Mucosa of rectum (tissue), 2 donors: ENCODE measurements around the gene PCARE.

Source experiments
- H3K27ac ChIP-seq, 2 donors: one replicate each; pipeline ENCODE4 v1.7.0; 2013; ENCODE audit warnings: inconsistent platforms in 2 of 2, low read depth in 2 of 2, low read length in 2 of 2
- H3K27me3 ChIP-seq, 2 donors: one replicate each; pipeline ENCODE4 v1.7.0; 2013; ENCODE audit warnings: low read length in 2 of 2; ENCODE audit not compliant: control insufficient read depth in 2 of 2, insufficient read depth in 2 of 2
- H3K36me3 ChIP-seq, 2 donors: one replicate each; pipeline ENCODE4 v1.7.0; 2013; ENCODE audit warnings: low read length in 2 of 2; ENCODE audit not compliant: control insufficient read depth in 2 of 2, insufficient read depth in 2 of 2
- H3K4me1 ChIP-seq, 2 donors: one replicate each; pipeline ENCODE4 v1.7.0; 2013; ENCODE audit warnings: low read length in 2 of 2, mild to moderate bottlenecking in 1 of 2; ENCODE audit not compliant: control insufficient read depth in 2 of 2, insufficient read depth in 2 of 2
- H3K4me3 ChIP-seq, 2 donors: one replicate each; pipeline ENCODE4 v1.7.0; 2013; ENCODE audit warnings: low read length in 2 of 2
- H3K9ac ChIP-seq, 2 donors: one replicate each; pipeline ENCODE4 v1.7.0; 2013; ENCODE audit warnings: low read length in 2 of 2, low read depth in 1 of 2, mild to moderate bottlenecking in 1 of 2
- H3K9me3 ChIP-seq, 2 donors: one replicate each; pipeline ENCODE4 v1.7.0; 2013; ENCODE audit warnings: low read length in 2 of 2; ENCODE audit not compliant: control insufficient read depth in 2 of 2
- donor health status: healthy.
- donor health status: Normal muscosa, but diverticular disease.

PCARE gene

DNA sequence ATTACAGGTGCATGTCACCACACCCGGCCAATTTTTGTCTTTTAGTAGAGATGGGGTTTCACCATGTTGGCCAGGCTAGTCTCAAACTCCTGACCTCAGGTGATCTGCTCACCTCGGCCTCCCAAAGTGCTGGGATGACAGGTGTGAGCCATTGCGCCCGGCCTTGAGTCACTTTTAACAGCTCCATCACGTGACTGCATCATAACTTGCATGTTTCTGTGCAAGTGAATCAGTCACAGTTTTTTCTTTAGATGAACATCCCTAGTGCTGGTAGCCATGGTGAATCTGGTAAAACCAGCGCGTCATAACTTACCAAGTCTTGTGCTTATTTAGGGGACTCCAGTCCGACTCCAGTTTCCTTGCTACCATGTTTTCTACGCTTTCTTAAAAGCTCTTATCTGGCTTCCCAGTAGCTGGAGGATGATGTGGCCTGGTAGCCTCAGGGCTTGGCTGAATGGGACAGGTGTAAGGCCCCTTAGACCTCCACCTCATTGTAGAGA is 33.1 kb downstream of the PCARE start:
- no peak overlapping the region for H3K4me3 ChIP-seq
- H3K9ac ChIP-seq: no peak overlapping the region
- H3K27me3 ChIP-seq: no peaks in the 10 kb centered on the region
- no peaks in the 10 kb centered on the region for H3K4me1 ChIP-seq
- no peak overlapping the region for H3K27ac ChIP-seq
- no peaks in the 10 kb centered on the region for H3K36me3 ChIP-seq
- H3K9me3 ChIP-seq: no peaks in the 10 kb centered on the region

DNA sequence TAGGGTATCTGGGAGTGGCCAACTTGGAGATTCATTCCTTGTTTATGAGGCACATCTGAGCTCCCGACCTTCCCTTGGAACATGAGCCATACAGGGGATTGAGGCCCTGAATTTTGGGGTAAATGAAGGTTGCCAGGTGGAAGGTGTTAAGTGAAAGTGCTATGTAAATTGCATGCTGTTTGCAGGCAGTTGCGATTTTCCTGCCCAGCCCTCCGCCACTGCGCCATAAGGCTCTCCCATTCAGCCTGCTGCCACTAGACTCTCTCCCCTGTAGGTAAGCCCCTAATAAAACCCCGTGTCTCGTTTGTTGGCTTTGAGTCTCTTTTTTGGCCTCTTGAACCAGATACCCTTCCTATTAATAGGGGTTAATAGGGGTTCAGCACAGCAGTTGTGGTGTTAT is 33.8 kb downstream of the PCARE start:
- Histone ChIP-seq H3K4me1 (no peaks in the 10 kb centered on the region), H3K27me3 (no peaks in the 10 kb centered on the region), H3K9ac (no peak overlapping the region), H3K9me3 (no peaks in the 10 kb centered on the region), H3K4me3 (no peak overlapping the region), H3K27ac (no peak overlapping the region), H3K36me3 (no peaks in the 10 kb centered on the region)

DNA sequence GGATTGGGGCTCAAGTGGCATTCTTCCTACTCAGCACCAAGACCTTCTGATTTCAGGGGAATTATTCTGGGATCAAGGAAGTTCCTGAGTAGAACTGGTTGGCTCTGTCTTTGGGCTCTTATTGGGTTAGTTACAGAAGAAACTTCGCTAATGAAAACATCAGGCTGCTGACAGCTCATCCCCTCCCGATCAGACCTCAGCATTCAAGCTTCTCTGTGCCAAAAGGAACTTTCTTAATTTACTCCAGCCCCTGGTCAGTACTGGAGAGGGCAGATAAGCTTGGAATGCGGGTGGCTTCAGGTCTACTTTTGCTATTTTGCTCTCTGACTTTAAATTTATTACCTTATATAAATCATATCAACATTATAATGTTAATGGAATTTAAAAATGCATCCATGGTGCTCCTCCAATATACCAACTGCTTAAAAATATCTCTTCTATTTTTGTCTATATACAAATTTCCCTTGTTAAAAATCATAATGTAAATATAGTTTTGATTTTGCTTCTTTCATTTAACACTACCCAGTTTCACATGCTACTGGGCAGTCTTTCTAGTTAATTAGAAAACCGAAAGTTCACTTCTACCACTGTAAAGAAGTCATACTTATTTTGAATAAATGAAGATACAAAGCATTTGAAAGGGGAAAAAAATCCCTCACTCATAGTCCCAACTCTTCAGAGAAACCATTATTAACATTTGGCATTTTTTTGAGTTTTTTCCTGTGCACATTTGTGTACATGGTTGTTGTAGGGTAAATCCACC is 34.4 kb downstream of the PCARE start:
- Histone ChIP-seq H3K4me3 (no peak overlapping the region), H3K27ac (no peak overlapping the region), H3K9me3 (no peaks in the 10 kb centered on the region), H3K9ac (no peak overlapping the region), H3K36me3 (no peaks in the 10 kb centered on the region), H3K27me3 (no peaks in the 10 kb centered on the region), H3K4me1 (no peaks in the 10 kb centered on the region)

- no peaks in the 10 kb centered on the region for H3K4me1 ChIP-seq
- no peak overlapping the region for H3K9ac ChIP-seq
- no peaks in the 10 kb centered on the region for H3K9me3 ChIP-seq
- no peaks in the 10 kb centered on the region for H3K36me3 ChIP-seq
- no peaks in the 10 kb centered on the region for H3K27me3 ChIP-seq
- no peak overlapping the region for H3K4me3 ChIP-seq
- no peak overlapping the region for H3K27ac ChIP-seq
Observed at GRCh38 chr2:29035016-29035745, 39.1 kb downstream of the PCARE start.

DNA sequence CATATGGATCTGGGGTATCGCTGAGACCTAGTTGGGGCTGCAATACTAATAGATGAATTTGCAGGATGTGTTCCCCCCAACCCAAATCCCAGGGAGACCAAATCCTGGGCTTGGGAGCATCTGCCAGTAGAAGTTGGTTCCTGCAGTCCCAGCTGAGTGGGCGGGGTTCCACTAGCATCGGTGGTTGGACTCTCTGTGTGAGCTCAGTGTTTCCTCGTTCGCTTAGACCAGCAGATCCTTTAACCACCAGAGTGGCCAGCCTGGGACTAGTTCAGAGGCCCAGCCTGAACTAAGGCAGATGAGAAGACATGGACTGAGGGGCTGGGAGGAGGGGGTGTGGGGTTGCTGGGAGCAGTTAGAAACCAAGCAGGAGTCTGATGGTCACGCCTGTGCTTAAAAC is 40.7 kb downstream of the PCARE start:
- Histone ChIP-seq H3K27me3 (no peaks in the 10 kb centered on the region), H3K27ac (no peak overlapping the region), H3K4me1 (no peaks in the 10 kb centered on the region), H3K9ac (no peak overlapping the region), H3K9me3 (no peaks in the 10 kb centered on the region), H3K36me3 (no peaks in the 10 kb centered on the region), H3K4me3 (no peak overlapping the region)

GRCh38 chr2:29033172-29033571 is 41.2 kb downstream of the PCARE start:
- no peak overlapping the region for H3K9ac ChIP-seq

GRCh38 chr2:29032189-29032588 is 42.1 kb downstream of the PCARE start:
- no peak overlapping the region for H3K27ac ChIP-seq
- no peaks in the 10 kb centered on the region for H3K27me3 ChIP-seq
- no peak overlapping the region for H3K9ac ChIP-seq
- H3K36me3 ChIP-seq: no peaks in the 10 kb centered on the region
- no peaks in the 10 kb centered on the region for H3K4me1 ChIP-seq
- H3K9me3 ChIP-seq: no peaks in the 10 kb centered on the region
- no peak overlapping the region for H3K4me3 ChIP-seq

More at GRCh38 chr2:29033172-29033571, 41.2 kb downstream of the PCARE start:
- Histone ChIP-seq H3K36me3 (no peaks in the 10 kb centered on the region), H3K4me1 (no peaks in the 10 kb centered on the region), H3K4me3 (no peak overlapping the region), H3K9me3 (no peaks in the 10 kb centered on the region), H3K27ac (no peak overlapping the region), H3K27me3 (no peaks in the 10 kb centered on the region)

- H3K27me3 ChIP-seq: no peaks in the 10 kb centered on the region
- no peaks in the 10 kb centered on the region for H3K9me3 ChIP-seq
- no peak overlapping the region for H3K4me3 ChIP-seq
- H3K9ac ChIP-seq: no peak overlapping the region
- no peak overlapping the region for H3K27ac ChIP-seq
- H3K4me1 ChIP-seq: no peaks in the 10 kb centered on the region
- no peaks in the 10 kb centered on the region for H3K36me3 ChIP-seq
Observed at GRCh38 chr2:29031046-29031445, 43.3 kb downstream of the PCARE start.

DNA sequence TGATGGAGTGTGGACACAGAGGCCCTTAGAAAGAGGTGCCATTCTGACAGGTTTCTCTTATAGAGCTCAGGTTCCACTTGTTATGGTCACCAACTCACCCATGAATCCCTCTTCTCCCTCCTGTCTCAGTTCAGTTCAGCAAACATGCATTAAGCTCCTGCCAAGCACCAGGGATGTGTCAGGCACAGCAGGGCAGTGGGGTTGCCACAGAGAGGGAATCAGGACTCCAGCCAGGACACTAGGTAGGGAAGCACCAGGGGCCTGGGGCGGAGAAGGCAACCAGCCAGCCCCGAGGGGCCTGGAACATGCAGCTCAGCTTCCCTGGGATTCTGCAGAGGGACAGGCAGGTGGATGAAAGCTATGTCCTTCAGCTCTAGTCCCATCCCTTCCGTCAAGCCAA is 48.6 kb downstream of the PCARE start:
- H3K9ac ChIP-seq: no peak overlapping the region
- H3K4me1 ChIP-seq: no peaks in the 10 kb centered on the region
- no peaks in the 10 kb centered on the region for H3K9me3 ChIP-seq
- no peak overlapping the region for H3K4me3 ChIP-seq
- no peaks in the 10 kb centered on the region for H3K27me3 ChIP-seq
- H3K27ac ChIP-seq: no peak overlapping the region
- no peaks in the 10 kb centered on the region for H3K36me3 ChIP-seq

DNA sequence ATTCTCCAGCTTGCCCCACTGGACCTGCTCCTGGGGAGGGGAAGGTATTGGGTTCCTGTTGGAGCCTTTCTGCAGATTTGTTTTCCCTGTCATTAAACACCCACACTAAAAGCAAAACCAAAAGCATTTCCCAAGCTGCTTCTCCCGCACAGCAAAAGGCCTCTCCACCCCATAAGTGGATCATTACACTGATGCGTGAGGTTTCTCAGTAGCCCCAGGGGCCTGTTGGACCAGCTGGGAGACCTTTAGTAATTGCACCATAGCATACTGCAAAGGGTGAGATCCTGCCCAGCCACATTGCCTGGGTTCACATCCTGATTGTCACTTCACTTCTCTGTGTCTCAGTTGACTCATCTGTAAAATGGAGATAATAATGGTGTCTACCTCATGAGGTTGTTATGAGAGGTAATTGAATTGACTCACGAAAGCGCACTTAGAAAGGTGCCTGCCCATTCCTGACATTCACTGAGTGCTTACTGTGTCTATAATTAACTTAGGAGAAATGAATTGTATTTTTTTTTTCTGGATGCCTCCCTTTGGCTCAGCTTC is 49.4 kb downstream of the PCARE start:
- no peak overlapping the region for H3K9ac ChIP-seq
- no peaks in the 10 kb centered on the region for H3K36me3 ChIP-seq
- no peaks in the 10 kb centered on the region for H3K4me1 ChIP-seq
- H3K4me3 ChIP-seq: no peak overlapping the region
- no peaks in the 10 kb centered on the region for H3K27me3 ChIP-seq
- H3K9me3 ChIP-seq: no peaks in the 10 kb centered on the region
- H3K27ac ChIP-seq: no peak overlapping the region
